NCI-H187 treated with DMSO at 0.1 percent for 48 hours (cell line): Measurements from ENCODE around the gene CDPF1.
"Not testable (repeated sequence)": the region's sequence is repeated elsewhere in the genome, so short reads cannot be mapped to it uniquely, and the experiment has no call there.

Experiments
- DNase-seq: peaks from one replicate; lab custom pipeline; 2025; lab: John Stamatoyannopoulos, UW

Gene CDPF1

GRCh38 chr22:46281866-46282678, 32.0 kb upstream of the CDPF1 start:
- no peak for DNase-seq

- DNase-seq: no peak
Observed at GRCh38 chr22:46280999-46281623, 31.0 kb upstream of the CDPF1 start.

GRCh38 chr22:46280063-46280817, 30.1 kb upstream of the CDPF1 start:
- DNase-seq: no peak

- no peak for DNase-seq
Observed at GRCh38 chr22:46278656-46279645, 28.9 kb upstream of the CDPF1 start.

- DNase-seq: no peak
Observed at GRCh38 chr22:46276563-46276962, 26.5 kb upstream of the CDPF1 start.

DNA sequence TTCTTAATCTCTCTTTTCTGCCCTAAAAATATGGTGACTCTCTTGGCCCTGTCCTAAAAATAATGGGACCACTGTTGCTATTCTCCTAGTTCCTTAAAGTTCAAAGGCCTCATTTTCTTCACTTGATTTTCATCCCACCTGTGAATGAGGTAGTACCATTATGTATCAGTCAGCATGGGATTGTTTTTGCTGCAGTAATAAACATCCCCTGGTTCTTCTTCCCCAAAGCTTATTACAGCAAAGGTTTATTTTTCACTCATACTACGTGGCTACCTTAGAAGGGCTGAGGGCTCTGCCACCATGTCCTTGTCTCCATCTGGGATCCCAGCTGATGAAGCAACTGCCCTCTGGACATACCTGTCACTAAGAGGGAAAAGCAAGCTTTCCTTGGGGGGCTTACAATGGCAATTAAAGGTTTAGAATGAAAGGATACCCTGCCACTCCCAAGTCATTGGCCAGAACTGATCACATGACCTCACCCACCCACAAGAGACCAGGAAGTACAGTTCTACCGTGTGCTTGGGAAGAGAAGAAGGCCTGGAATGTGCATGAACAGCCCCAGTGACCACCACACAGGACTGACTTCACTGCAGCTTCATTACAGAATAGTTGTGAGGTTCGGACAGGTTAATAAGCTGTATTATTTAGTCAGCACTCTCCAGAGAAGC, 25.5 kb upstream of the CDPF1 start:
- no peak for DNase-seq

GRCh38 chr22:46274381-46274780, 24.3 kb upstream of the CDPF1 start:
- no peak for DNase-seq

DNA sequence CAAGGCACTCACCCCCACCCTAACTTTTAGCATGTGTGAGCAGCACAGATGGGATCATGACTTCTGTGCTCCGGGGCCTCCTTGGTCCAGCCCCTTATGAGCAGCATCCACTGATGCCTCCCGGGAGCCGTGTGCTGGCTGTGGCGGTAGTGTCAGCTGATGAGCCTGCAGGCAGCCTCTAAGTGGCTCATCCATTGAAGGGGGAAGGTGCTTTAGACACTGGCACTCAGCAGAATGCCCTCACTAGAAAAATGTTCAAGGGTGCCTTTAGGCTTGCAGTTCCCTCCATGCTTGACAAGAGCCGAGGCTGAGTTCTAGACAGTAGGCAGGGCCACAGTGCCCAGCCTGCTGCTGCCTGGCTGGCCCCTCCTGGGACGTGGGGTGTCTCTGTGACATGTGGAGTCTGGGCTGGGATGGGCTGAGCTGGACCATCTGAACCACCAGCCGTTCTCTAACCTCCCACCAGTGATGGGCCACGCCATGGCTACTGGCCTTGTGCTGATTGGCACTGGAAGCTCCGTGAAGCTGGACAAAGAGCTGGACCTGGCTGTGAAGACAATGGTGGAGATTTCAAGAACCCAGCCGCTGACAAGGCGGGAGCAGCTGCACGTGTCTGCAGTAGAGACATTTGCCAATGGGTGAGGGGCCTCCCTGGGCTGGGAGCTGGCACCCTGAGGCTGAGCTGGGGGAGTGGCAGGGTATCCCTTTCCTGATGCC, 23.5 kb upstream of the CDPF1 start:
- no peak for DNase-seq

DNA sequence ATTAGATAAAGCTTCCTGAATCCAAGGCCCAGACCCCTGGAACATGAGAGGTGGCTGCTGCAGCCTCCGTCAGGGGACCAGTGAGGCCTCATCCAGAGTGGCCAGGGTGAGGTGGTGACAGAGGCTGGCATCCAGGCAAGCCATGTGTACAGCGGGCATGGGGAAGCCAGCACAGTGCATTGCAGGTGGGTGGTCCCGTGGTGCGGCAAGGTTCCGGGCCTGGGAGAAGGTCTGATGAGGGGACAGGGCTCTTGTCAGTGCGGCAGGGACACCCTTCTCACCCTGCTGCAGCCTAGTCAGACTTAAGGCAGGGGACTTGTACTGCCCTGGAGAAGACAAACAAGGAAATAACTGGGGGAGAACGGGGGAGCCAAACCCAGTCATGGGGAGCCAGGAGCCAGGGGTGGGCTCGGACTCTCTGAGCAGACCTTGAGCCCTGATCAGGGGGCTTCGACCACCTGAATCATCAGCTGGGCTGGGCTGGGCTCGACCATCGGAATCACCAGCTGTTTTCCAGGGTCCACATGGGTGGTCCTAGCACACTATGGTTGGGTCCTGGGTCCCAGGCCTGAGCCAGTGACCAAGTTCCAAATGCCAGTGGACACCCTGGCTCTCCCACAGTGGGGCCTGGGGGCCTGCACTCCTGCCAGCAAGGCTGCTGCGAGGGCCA, 22.8 kb upstream of the CDPF1 start:
- no peak for DNase-seq

- DNase-seq: no peak
Observed at GRCh38 chr22:46272196-46272595, 22.1 kb upstream of the CDPF1 start.

- DNase-seq: no peak
Observed at GRCh38 chr22:46269564-46269963, 19.5 kb upstream of the CDPF1 start.

DNA sequence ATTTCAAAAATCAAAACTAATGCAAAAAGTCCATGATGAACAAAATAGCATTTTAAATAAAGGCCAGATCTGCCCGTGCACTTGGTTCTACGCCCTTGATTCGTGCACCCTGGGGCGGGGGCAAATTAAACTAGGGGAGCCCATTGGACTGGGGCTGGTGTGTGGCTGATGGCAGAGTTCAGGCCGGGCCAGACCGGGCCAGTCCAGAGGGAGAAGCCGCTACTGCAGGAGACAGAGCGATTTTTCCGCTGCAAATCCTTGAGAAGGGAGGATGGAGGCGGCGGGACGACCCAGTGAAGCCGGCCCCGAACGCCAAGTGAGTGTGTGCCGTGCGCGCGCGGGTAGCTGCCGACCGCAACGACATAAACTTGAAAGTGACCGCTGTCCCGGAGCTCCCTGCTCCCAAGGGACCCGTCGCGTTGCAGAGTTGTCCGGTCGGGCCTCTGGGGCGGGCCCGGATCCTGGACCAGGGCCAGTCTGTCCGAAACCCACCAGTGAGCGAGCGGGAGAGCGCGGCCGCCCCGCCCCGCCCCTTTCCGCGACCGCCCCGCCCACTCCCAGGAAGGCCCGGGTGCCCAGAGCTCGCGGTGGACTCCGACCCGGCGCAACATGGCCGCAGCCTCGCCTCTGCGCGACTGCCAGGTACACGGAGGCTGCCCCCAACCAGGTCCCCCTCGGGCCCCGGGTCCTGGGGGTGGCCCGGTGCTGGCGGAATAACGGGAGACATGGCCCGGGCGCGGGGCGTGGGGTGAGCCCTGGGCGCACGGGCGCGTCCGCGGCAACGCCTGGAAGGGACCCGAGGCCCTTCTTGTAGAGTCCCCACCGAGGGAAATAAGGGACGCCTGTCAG, 17.6 kb upstream of the CDPF1 start, which contains the start of gene TTC38:
Gene TTC38 (plus strand): TSS at position 578 of the 849 bp plus-strand sequence. CDS start 32 bp downstream, at position 610.
- DNase-seq: no peak

DNA sequence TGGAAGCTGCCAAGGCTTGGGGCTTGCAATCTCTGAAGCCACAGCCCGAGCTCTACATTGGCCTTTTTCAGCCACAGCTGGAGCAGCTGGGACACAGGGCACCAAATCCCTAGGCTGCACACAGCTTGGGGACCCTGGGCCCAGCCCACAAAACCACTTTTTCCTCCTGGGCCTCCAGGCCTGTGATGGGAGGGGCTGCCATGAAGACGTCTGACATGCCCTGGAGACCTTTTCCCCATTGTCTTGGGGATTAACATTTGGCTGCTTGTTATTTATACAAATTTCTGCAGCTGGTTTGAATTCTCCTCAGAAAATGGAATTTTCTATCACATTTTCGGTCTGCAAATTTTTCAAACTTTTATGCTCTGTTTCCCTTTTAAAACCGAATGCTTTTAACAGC, 15.5 kb upstream of the CDPF1 start:
- not testable (repeated sequence) for DNase-seq

- not testable (repeated sequence) for DNase-seq
Observed at GRCh38 chr22:46264520-46264919, 14.4 kb upstream of the CDPF1 start.

DNA sequence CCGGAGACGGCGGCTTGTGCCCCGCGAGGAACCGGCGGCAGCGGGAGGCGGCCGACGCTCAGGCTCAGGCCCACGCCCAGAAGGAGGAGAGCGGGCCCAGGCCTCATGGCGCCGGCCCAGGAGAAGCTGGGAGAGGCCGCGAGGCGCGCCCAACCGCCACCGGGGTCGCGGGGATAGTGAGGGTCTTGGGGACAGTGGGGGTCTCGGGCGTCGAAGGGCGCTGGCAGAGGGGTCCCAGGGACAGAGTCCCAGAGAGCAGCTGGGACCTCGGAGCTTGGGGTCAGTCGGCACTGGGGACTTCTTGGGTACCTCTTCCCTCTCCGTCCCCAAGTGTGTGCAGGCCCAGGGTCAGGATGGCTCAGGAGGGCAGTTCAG, 13.1 kb upstream of the CDPF1 start, which contains the start of gene PKDREJ:
Gene PKDREJ (minus strand): TSS at position 128 of the 375 bp plus-strand sequence. CDS start 21 bp downstream, at position 107.
- no peak for DNase-seq

- no peak for DNase-seq
Observed at GRCh38 chr22:46262449-46263215, 12.5 kb upstream of the CDPF1 start.

DNA sequence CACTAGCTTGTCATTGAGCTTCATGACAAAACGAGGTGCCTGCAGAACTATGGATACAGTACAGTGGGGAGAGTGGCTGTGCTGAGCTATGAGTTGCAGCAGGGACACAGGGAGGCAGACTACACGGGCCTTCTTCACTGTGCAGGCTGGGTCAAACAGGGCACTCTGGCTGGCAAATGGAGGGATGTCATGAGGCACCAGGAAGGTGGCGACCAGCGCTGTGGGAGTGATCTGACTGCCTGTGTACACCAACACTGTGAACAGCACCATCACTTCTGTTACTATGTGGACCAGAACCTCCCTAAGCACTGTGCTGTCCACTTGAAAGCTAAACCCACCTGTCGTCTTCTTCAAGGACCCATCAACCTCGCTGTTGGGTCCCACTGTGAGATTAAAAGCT, 9.9 kb upstream of the CDPF1 start:
- no peak for DNase-seq

- no peak for DNase-seq
Observed at GRCh38 chr22:46259374-46259773, 9.3 kb upstream of the CDPF1 start.
